Prostate gland (tissue), 2 donors: Measurements from ENCODE around the gene FBXO47.
"Not testable (repeated sequence)": the region's sequence is repeated elsewhere in the genome, so short reads cannot be mapped to it uniquely, and the experiment has no call there.

Experiments
- CTCF ChIP-seq, 4 experiments: fragments of 200-600 bp in 2 of 4; fragments of 450-650 bp in 2 of 4; sonication (generic) in 2 of 4; IDR thresholded peaks; 1 replicate in 3 of 4; 2 replicates in 1 of 4; pipeline ENCODE4 v1.5.1; 2016 to 2019; ENCODE audit warnings: antibody characterized with exemption in 4 of 4, mild to moderate bottlenecking in 2 of 4, moderate library complexity in 2 of 4
- POLR2AphosphoS5 ChIP-seq: sonication (generic); formaldehyde crosslinking; IDR thresholded peaks from one replicate; pipeline ENCODE4 v1.6.1; 2017; ENCODE audit warnings: antibody characterized with exemption

GRCh38 chr17:38933962-38934361 is 33.2 kb downstream of the FBXO47 start:
- TF ChIP-seq CTCF (IDR thresholded peaks at IDR 0.05); POLR2AphosphoS5: not testable (repeated sequence)
